AG04450 (cell line): Measurements from ENCODE around the gene GTPBP10. TPM values are rescaled to one million over a fixed set of nuclear protein-coding genes. Genes with fewer than 3 reads are reported as not detected.
A peak's percentile ranks its signal among the peaks of the same experiment; 100 is the strongest.

ENCODE experiments used
- CTCF ChIA-PET: fragments of 300-600, 350-600 bp; formaldehyde crosslinking; extraction: SDS; loops from one replicate; lab custom pipeline; 2022; ENCODE audit warnings: antibody characterized with exemption, inconsistent platforms; lab: Charles Lee
- POLR2A ChIA-PET: fragments of 350-600 bp; formaldehyde crosslinking; extraction: SDS; loops from one replicate; lab custom pipeline; 2021; ENCODE audit warnings: antibody characterized with exemption, inconsistent platforms; lab: Yijun Ruan, JAX
- DNase-seq: peaks from one replicate; pipeline ENCODE4 v3.0.0-alpha.2; 2011; ENCODE audit warnings: low read depth, low spot score
- H3K27ac ChIP-seq: one replicate; pipeline ENCODE4 v1.5.1; 2012; ENCODE audit warnings: low read depth, low read length, control low read depth
- H3K27me3 ChIP-seq: one replicate; pipeline ENCODE4 v1.6.0; 2012; ENCODE audit warnings: low read length; ENCODE audit not compliant: control insufficient read depth, insufficient read depth
- H3K4me3 ChIP-seq: 2 replicates; pipeline ENCODE4 v1.5.1; 2011; ENCODE audit warnings: mild to moderate bottlenecking, low read depth, low read length, control low read depth
- H3K9me3 ChIP-seq: 2 replicates; pipeline ENCODE4 v1.5.1; 2012; ENCODE audit warnings: low read length; ENCODE audit not compliant: control insufficient read depth, insufficient read depth
- polyA plus RNA-seq: library from polyadenylated mRNA; depleted of rRNA; stranded (reverse); fragments of >200 nt; gene quantifications from 2 replicates; pipeline ENCODE4 v1.2.3, GENCODE V29; 2011
- TF ChIP-seq, protein P1 (sequence below): IDR thresholded peaks from 2 replicates; pipeline ENCODE4 v1.5.1; 2011; ENCODE audit warnings: low read depth, low read length, control low read depth, inconsistent platforms

GTPBP10 gene
- polyA plus RNA-seq, 1 experiment, result 30.0 TPM

DNA sequence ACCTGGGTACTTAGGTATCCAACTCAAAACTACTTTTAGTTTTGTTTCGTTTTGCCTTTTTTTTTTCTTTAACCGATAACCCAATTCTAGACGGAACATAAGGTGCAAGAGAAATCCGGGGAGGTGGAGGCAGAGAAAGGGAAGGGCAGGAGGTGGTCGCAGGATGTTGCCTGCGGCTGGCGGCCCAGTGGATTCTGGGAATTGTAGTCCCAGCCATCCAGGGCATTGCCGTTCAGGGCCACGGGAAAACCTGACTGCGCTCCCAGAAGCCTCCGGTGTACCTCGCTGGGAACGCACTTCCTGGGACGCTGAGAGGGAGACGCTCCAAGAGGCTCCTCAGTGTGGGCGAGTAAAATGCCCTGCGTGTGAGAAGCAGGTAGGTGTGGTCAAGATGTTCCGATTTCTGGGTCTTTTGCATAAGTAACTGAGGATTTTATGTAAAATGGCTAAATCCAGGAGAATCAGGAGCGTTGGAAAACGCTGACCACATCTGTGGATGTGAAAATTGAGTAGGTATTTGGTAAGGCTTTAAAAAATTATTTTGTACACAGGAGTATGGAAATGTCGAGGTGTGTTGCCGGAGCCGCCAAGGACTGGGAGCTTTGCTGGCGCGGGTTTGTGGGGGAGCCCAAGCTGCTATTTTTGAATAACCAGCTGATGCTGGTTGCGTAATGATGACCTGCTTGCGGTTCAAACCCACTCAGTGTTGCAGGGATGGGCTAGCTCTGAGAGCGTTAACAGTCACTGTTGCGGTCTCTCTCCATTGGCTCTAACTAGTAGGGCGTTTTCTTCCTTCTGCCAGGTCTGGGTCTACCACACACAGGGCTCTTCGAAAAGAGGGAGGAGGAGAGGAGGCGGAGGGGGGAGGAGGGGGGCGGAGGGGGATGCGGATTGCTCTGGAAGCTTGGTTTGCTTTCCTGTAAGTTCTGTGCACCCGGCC lies 56.9 kb downstream of the GTPBP10 start, which contains the start of gene CLDN12:
Gene CLDN12, plus strand, starts transcription at position 288 of the 940 bp plus-strand sequence. CDS start 9,216 bp downstream, outside the sequence.
- Histone ChIP-seq H3K27ac (peak within 1 kb of the TSS; percentile 97), H3K4me3 (peak within 1 kb of the TSS; percentile 85), H3K27me3 (no peaks in the 10 kb centered on the region), H3K9me3 (no peaks in the 10 kb centered on the region)
- POLR2A ChIA-PET, result interaction anchor here (0.6 to 1.0 kb wide), 3 partner anchors 58 to 305 kb away, joined by 3 to 4 read pairs (median 4); no protein-coding TSS in a partner anchor
- DNase-seq, result peak; percentile 92
- TF ChIP-seq, protein P1, sequence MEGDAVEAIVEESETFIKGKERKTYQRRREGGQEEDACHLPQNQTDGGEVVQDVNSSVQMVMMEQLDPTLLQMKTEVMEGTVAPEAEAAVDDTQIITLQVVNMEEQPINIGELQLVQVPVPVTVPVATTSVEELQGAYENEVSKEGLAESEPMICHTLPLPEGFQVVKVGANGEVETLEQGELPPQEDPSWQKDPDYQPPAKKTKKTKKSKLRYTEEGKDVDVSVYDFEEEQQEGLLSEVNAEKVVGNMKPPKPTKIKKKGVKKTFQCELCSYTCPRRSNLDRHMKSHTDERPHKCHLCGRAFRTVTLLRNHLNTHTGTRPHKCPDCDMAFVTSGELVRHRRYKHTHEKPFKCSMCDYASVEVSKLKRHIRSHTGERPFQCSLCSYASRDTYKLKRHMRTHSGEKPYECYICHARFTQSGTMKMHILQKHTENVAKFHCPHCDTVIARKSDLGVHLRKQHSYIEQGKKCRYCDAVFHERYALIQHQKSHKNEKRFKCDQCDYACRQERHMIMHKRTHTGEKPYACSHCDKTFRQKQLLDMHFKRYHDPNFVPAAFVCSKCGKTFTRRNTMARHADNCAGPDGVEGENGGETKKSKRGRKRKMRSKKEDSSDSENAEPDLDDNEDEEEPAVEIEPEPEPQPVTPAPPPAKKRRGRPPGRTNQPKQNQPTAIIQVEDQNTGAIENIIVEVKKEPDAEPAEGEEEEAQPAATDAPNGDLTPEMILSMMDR, result no peak
- CTCF ChIA-PET, result interaction anchor here (0.6 to 1.2 kb wide), 4 partner anchors 25 to 192 kb away, joined by 4 to 12 read pairs (median 8); partner anchors contain the start of gene STEAP2

DNA sequence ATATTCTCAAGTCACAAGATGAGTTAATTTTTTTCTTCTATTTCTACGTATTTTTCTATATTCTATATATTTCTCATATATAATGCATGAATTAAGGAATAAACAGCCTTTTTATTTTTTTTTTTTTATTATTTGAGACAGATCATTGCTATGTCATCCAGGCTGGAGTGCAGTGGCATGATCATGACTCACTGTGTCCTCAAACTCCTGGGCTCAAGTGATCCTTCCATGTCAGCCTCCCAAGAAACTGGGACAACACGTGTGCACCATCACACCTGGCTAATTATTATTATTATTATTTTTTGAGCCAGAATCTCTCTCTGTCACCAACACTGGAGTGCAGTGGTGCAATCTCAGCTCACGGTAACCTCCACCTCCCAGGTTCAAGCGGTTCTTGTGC lies 58.3 kb downstream of the GTPBP10 start:
- DNase-seq, result no peak
- Histone ChIP-seq H3K9me3 (no peaks in the 10 kb centered on the region), H3K4me3 (no peak overlapping the region; the same call in 1 of the 2 replicates), H3K27me3 (no peaks in the 10 kb centered on the region), H3K27ac (no peak overlapping the region)
- CTCF ChIA-PET, result no interaction called here
- TF ChIP-seq, protein P1, result no peak
- POLR2A ChIA-PET, result no interaction called here

DNA sequence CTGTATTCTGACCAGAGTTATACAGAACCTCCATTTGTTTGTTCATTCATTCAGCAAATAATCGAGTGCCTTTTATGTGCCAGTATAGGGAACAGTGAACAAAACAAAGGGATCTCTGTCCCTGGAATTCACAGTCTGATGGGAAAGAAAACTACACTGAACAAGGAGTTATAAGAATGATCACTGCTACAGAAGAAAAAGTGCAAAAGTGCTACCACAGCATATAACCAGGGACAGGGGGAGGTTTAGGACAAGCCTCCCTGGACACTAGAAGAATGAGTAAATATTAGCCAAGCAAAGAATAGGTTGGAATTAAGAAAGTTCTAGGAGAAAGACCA lies 60.9 kb downstream of the GTPBP10 start:
- no peaks in the 10 kb centered on the region for H3K27me3 ChIP-seq
- CTCF ChIA-PET, result no interaction called here
- TF ChIP-seq, protein P1, result no peak
- no peak overlapping the region for H3K27ac ChIP-seq
- H3K9me3 ChIP-seq, result no peaks in the 10 kb centered on the region
- POLR2A ChIA-PET, result no interaction called here
- no peak overlapping the region for H3K4me3 ChIP-seq
- no peak for DNase-seq

GRCh38 chr7:90408142-90408541 lies 61.6 kb downstream of the GTPBP10 start:
- TF ChIP-seq, protein P1, result no peak
- ChIA-PET CTCF (interaction anchor here (1.2 kb wide), 1 partner anchor 9 kb away, joined by 3 read pairs; no protein-coding TSS in a partner anchor), POLR2A (no interaction called here)
- H3K9me3 ChIP-seq, result no peaks in the 10 kb centered on the region
- no peaks in the 10 kb centered on the region for H3K27me3 ChIP-seq
- no peak overlapping the region for H3K27ac ChIP-seq
- no peak overlapping the region for H3K4me3 ChIP-seq
- DNase-seq, result no peak

GRCh38 chr7:90409667-90410066 lies 63.2 kb downstream of the GTPBP10 start:
- no peak for DNase-seq
- Histone ChIP-seq H3K4me3 (no peak overlapping the region), H3K9me3 (no peaks in the 10 kb centered on the region), H3K27me3 (no peaks in the 10 kb centered on the region), H3K27ac (no peak overlapping the region)
- TF ChIP-seq, protein P1, result no peak
- ChIA-PET CTCF (interaction anchor here (1.6 kb wide), 1 partner anchor 64 kb away, joined by 4 read pairs; no protein-coding TSS in a partner anchor), POLR2A (interaction anchor here (0.6 kb wide), 1 partner anchor 189 kb away, joined by 5 read pairs; no protein-coding TSS in a partner anchor)
